Hindlimb muscle (tissue), 1 donor: Measurements from ENCODE around the gene MYO3A. TPM values are rescaled to one million over a fixed set of nuclear protein-coding genes. Genes with fewer than 3 reads are reported as not detected.

ENCODE experiments used
- DNase-seq: peaks from one replicate; pipeline ENCODE4 v3.0.0-alpha.2; 2013
- polyA plus RNA-seq: library from polyadenylated mRNA; unstranded; fragments of 120-200 nt; gene quantifications from one replicate; pipeline ENCODE4 v1.2.1, GENCODE V29; 2013; ENCODE audit not compliant: insufficient read length

MYO3A gene
- polyA plus RNA-seq, 1 donor = 0.83 TPM

DNA sequence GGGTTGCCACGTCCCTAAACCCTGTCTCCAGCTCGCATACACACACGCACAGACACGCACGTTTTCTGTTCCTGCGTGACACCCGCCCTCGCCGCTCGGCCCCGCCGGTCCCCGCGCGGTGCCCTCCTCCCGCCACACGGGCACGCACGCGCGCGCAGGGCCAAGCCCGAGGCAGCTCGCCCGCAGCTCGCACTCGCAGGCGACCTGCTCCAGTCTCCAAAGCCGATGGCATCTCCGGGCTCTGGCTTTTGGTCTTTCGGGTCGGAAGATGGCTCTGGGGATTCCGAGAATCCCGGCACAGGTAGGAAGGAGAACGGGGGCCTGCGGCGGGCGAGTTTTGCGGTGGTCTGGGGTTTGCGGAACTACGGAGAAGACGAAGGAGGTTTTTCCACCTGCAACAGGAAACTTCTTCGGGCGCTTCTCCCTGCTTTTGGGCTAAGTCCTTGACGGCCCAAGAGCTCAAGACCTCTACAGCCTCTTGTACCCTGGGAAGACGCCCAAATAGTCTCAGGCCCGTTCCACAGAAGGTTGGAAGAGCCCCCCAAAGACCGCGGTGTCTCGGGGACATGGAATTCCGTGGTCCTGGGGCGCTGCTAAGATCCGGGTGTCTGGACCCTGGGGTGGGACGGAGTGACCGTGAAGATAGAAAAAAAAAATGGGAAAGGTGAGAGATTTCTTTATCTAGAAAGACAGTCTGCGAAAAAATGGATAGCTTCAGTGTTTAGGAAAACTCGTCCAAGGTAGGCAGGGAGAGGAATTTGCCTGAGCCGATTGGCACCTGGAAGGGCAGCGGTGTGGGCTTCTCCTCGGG, 282.8 kb downstream of the MYO3A start, which contains the start of gene GAD2:
Gene GAD2, plus strand, starts transcription at position 190 of the 811 bp plus-strand sequence. Its CDS starts 36 bp downstream, at position 226.
- DNase-seq = no peak

DNA sequence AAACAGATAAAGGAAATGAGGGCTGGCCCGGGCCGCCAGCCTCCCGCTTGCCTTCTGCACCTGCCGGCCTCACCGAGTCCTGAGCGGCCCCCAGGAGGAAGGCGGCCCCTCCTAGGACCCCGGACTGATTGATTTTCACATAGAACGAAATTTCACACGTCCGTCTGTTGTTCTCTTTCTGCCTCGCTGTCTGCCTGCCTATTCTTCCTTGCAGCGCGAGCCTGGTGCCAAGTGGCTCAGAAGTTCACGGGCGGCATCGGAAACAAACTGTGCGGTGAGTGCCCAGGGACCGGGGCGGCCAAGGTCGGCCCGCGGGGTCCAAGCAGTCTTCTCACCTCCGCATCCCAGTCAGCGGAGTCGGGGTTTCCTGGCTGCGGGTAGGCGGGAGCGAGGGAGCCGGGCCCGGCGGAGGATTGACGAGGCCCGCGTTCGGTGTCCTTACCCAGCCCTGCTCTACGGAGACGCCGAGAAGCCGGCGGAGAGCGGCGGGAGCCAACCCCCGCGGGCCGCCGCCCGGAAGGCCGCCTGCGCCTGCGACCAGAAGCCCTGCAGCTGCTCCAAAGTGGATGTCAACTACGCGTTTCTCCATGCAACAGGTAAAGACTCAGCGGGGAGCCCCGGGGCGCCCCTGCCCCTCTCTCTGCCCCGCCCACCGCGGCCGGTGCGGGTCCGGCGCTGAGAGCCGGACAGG, 283.5 kb downstream of the MYO3A start:
- DNase-seq = no peak

DNA sequence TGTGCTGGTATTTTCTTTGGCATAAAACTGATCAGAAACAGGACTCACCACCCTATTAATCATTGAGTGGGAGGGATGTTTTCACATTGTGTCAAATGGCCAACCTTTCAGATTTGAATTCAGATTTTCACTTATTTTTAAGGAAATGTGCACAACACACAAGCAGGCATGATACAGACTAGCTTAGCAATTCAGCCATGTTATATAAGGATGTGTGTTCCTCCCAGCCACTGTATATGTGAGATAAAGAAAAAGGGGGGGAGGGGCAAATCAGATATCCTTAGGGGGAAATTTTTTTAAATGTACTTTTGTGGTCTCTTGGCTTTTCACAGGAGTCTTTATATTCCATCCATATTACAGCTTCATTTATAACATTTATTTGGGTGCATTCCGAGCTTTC, 285.6 kb downstream of the MYO3A start:
- DNase-seq = no peak

DNA sequence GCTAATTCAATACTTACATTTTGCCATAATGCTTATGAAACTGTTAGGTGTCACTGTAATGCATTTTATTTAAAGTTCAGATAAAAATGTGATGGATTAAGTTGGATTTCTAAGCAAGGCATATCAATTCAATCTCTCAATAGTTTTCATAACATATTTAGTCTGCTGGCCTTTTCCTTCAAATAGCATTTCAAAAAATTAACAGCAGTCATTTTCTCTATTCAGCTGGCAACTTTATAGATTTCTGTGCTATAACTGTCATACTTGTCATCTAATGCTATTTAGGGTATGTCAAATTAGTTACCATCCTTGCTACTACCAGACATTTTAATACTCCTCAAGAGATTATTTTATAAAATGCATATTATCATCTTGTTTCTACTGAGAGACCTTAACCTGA, 286.9 kb downstream of the MYO3A start:
- no peak for DNase-seq

DNA sequence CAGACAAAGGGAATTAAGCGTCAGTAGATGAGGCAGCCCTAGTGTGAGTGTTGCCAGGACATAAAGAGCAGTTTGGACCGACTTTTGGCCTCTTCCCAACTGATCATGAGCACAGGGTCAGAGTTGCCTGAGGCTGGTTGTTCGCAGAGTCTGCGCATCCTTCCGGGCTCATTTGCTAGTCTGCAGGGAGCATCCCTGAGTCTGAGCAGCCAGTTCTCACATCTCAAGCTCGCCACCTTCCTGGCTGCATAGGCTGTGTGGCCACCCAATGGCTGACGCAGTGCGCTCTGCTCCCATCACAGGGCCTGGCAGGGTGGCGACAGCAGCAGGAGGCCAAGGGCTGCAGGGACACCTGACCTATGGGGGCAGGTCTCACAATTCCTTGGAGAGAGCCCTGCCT, 287.5 kb downstream of the MYO3A start:
- DNase-seq = no peak

DNA sequence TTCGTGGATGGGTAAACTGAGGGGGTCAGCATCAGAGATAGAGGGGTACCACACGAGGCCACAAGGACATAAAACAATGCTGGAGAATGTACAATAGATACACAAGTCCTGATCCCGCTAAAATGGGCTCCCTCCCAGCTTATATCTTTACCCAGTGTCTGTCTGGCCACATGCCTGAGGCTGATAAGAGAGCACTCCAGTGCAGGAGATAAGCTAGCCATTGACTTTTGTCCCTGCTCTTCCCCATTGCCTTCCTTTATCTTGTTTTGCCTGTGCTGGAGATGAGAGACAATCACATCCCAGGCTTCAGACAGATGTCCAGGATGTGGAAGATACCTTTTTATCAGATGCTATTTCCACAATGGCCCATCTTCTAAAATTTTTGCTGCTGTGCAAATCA, 288.5 kb downstream of the MYO3A start:
- no peak for DNase-seq

GRCh38 chr10:26225322-26225721, 291.3 kb downstream of the MYO3A start:
- no peak for DNase-seq

- DNase-seq = no peak
Observed at GRCh38 chr10:26227786-26228185, 293.8 kb downstream of the MYO3A start.

GRCh38 chr10:26232174-26232573, 298.1 kb downstream of the MYO3A start:
- no peak for DNase-seq

GRCh38 chr10:26235761-26236160, 301.7 kb downstream of the MYO3A start:
- DNase-seq = no peak

- DNase-seq = no peak
Observed at GRCh38 chr10:26238378-26238777, 304.3 kb downstream of the MYO3A start.

DNA sequence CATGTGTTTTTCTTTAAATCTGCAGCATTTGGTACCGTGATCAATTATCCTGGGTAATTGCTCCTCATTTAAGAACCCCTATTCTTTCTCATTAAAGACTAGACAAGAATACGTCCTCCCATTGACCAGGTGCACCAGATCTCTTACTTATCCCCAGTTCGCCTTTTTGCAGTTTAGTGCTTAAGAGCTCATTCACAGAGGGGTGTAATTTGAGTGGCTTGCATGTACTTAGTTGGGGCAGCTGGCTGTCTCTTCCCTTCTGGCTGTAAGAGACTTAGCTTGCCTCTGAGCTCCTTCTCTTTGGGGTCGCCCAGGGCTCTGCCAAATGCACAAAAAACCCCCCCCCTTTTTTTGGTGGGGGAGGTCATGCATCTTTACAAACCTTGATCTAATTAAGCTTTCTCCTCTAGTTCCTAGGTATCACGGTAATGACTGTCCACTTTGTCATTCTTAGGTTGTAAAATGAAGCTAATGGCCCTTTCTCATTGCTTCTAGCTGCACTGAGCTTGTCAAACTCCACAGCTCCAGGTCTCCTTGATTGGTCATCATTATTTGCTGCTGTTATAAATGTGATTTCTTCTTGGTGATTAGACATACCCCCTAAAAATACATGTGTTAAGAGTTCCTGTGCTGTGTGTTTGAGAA, 308.8 kb downstream of the MYO3A start:
- DNase-seq = no peak

- no peak for DNase-seq
Observed at GRCh38 chr10:26243351-26243720, 309.3 kb downstream of the MYO3A start.

GRCh38 chr10:26249681-26250080, 315.7 kb downstream of the MYO3A start:
- no peak for DNase-seq

- DNase-seq = no peak
Observed at GRCh38 chr10:26251925-26252324, 317.9 kb downstream of the MYO3A start.

- no peak for DNase-seq
Observed at GRCh38 chr10:26254616-26255015, 320.6 kb downstream of the MYO3A start.

- no peak for DNase-seq
Observed at GRCh38 chr10:26259341-26259740, 325.3 kb downstream of the MYO3A start.
